Tibial artery (tissue), 4 donors: Measurements from ENCODE around the gene EEIG1.

Source experiments
- DNase-seq, 2 donors: peaks; one replicate each; pipeline ENCODE4 v3.0.0-alpha.2; 2019
- H3K27ac ChIP-seq, 2 donors: fragments of 200-600 bp; sonication (generic) in 1 of 2; 1 replicate in 1 of 2; 2 replicates in 1 of 2; pipeline ENCODE4 v1.5.1; 2018 to 2019; ENCODE audit warnings: mild to moderate bottlenecking in 1 of 2
- H3K27me3 ChIP-seq, 2 donors: fragments of 200-600 bp; sonication (generic) in 1 of 2; one replicate each; pipeline versions ENCODE4 v1.5.1 to v1.6.0; 2016 to 2019
- H3K36me3 ChIP-seq, 3 donors: fragments of 200-600 bp; sonication (generic) in 2 of 3; one replicate each; pipeline ENCODE4 v1.5.1; 2016 to 2019; ENCODE audit warnings: mild to moderate bottlenecking in 2 of 3
- H3K4me1 ChIP-seq, 4 donors: fragments of 200-600 bp; sonication (generic) in 2 of 4; 1 replicate in 3 of 4; 2 replicates in 1 of 4; pipeline ENCODE4 v1.5.1; 2016 to 2019
- H3K4me3 ChIP-seq, 2 donors: fragments of 200-600 bp; sonication (generic) in 1 of 2; 1 replicate in 1 of 2; 2 replicates in 1 of 2; pipeline ENCODE4 v1.5.1; 2018 to 2019; ENCODE audit warnings: mild to moderate bottlenecking in 2 of 2
- H3K9me3 ChIP-seq, 3 donors: fragments of 200-600 bp; sonication (generic) in 1 of 3; one replicate each; pipeline ENCODE4 v1.5.1; 2016 to 2019
- CTCF ChIP-seq, 2 experiments: fragments of 200-600 bp in 1 of 2; fragments of 450-650 bp in 1 of 2; IDR thresholded peaks; one replicate each; pipeline ENCODE4 v1.5.1; 2017 to 2019; ENCODE audit warnings: antibody characterized with exemption in 2 of 2, mild to moderate bottlenecking in 1 of 2, moderate library complexity in 1 of 2
- intact Hi-C: fragments of 100-400 bp; cut with DNase I; formaldehyde crosslinking; loops from one replicate; pipeline ENCODE4 v1.15.0; 2023; ENCODE audit warnings: low total_unique reads

The EEIG1 gene

GRCh38 chr9:127941062-127941960, 39.5 kb downstream of the EEIG1 start:
- H3K4me1 ChIP-seq: peaks cover 0 to 31% (median 16%) of the 10 kb centered on the region in 4 donors
- no peak overlapping the region for H3K4me3 ChIP-seq
- DNase-seq: no peak
- H3K9me3 ChIP-seq: no peaks in the 10 kb centered on the region
- H3K36me3 ChIP-seq: peaks cover 9 to 48% (median 14%) of the 10 kb centered on the region in 3 donors
- TF ChIP-seq CTCF (IDR thresholded peaks at IDR 0.05): no peak
- intact Hi-C loops: loop anchor here (5.0 kb wide), 2 partner anchors 36 to 176 kb away; no protein-coding TSS in a partner anchor
- H3K27me3 ChIP-seq: no peaks in the 10 kb centered on the region
- H3K27ac ChIP-seq: no peak overlapping the region

- no peak for DNase-seq
- H3K27ac ChIP-seq: no peak overlapping the region
- intact Hi-C loops: loop anchor here (5.0 kb wide), 2 partner anchors 37 to 177 kb away; no protein-coding TSS in a partner anchor
- H3K4me3 ChIP-seq: no peak overlapping the region
- H3K9me3 ChIP-seq: no peaks in the 10 kb centered on the region
- peaks cover 9 to 49% (median 13%) of the 10 kb centered on the region in 3 donors for H3K36me3 ChIP-seq
- peaks cover 0 to 39% (median 23%) of the 10 kb centered on the region in 4 donors for H3K4me1 ChIP-seq
- no peak for TF ChIP-seq CTCF (IDR thresholded peaks at IDR 0.05)
- H3K27me3 ChIP-seq: no peaks in the 10 kb centered on the region
Measured at GRCh38 chr9:127940593-127940992, 40.2 kb downstream of the EEIG1 start.

GRCh38 chr9:127938298-127938690, 42.5 kb downstream of the EEIG1 start:
- Histone ChIP-seq H3K9me3 (no peaks in the 10 kb centered on the region), H3K27me3 (no peaks in the 10 kb centered on the region), H3K4me3 (peak overlapping the region; percentile 68 to 90), H3K36me3 (peaks cover 0 to 39% (median 8%) of the 10 kb centered on the region in 3 donors), H3K4me1 (peaks cover 0 to 35% (median 26%) of the 10 kb centered on the region in 4 donors), H3K27ac (peak overlapping the region; percentile 60 to 64)
- TF ChIP-seq CTCF (IDR thresholded peaks at IDR 0.05): no peak
- DNase-seq: no peak
- intact Hi-C loops: no loop called here

GRCh38 chr9:127937388-127938297, 43.1 kb downstream of the EEIG1 start, which contains the start of gene DPM2:
TSS of gene DPM2 (minus strand) at chr9:127937854. CDS start at chr9:127937820, 34 bp downstream.
- Histone ChIP-seq H3K4me1 (peaks cover 0 to 33% (median 26%) of the 10 kb centered on the region in 4 donors), H3K27ac (peak within 1 kb of the TSS; percentile 60 to 64)

More at GRCh38 chr9:127937388-127938297, 43.1 kb downstream of the EEIG1 start, which contains the start of gene DPM2:
- Histone ChIP-seq H3K9me3 (no peaks in the 10 kb centered on the region), H3K27me3 (no peaks in the 10 kb centered on the region), H3K36me3 (peaks cover 0 to 33% (median 8%) of the 10 kb centered on the region in 3 donors), H3K4me3 (peak within 1 kb of the TSS; percentile 68 to 90)
- intact Hi-C loops: no loop called here
- no peak for TF ChIP-seq CTCF (IDR thresholded peaks at IDR 0.05)
- DNase-seq: peak; percentile 72 to 85
